Measurements from ENCODE around the gene LBH.
"Not testable (repeated sequence)": the region's sequence is repeated elsewhere in the genome, so short reads cannot be mapped to it uniquely, and the experiment has no call there.

- TF ChIP-seq POLR2A (IDR thresholded peaks at IDR 0.05; ENCODE audit: low read depth); CTCF (IDR thresholded peaks at IDR 0.05): not testable (repeated sequence)
These were observed 37.9 kb downstream of the LBH start for GRCh38 chr2:30269114-30269770.

Data from esophagus muscularis mucosa (tissue), 3 donors.